Liver (tissue), 9 donors: ENCODE data around the gene FBLN1. TPM values are rescaled to one million over a fixed set of nuclear protein-coding genes. Genes with fewer than 3 reads are reported as not detected.

Source experiments
- DNase-seq: peaks from one replicate; pipeline ENCODE4 v3.0.0-alpha.2; 2017; ENCODE audit warnings: low spot score
- H3K27ac ChIP-seq, 2 donors: one replicate each; pipeline ENCODE4 v1.7.0; 2013; ENCODE audit warnings: inconsistent platforms in 2 of 2, low read length in 2 of 2, control low read depth in 1 of 2, low read depth in 1 of 2, mild to moderate bottlenecking in 1 of 2
- H3K27me3 ChIP-seq, 4 donors: one replicate each; pipeline versions ENCODE4 v1.6.1 to v1.7.0; 2013; ENCODE audit warnings: low read length in 3 of 4, inconsistent platforms in 1 of 4, mild to moderate bottlenecking in 1 of 4, moderate library complexity in 1 of 4; ENCODE audit not compliant: control insufficient read depth in 4 of 4, insufficient read depth in 4 of 4
- H3K36me3 ChIP-seq, 4 donors: one replicate each; pipeline versions ENCODE4 v1.6.1 to v1.7.0; 2013; ENCODE audit warnings: low read length in 3 of 4, mild to moderate bottlenecking in 3 of 4, low read depth in 1 of 4, moderate library complexity in 1 of 4; ENCODE audit not compliant: control insufficient read depth in 4 of 4, insufficient read depth in 3 of 4
- H3K4me1 ChIP-seq, 4 donors: one replicate each; pipeline versions ENCODE4 v1.6.1 to v1.7.0; 2013; ENCODE audit warnings: low read length in 3 of 4, mild to moderate bottlenecking in 3 of 4, moderate library complexity in 1 of 4; ENCODE audit not compliant: control insufficient read depth in 4 of 4, insufficient read depth in 4 of 4
- H3K4me3 ChIP-seq, 3 donors: one replicate each; pipeline versions ENCODE4 v1.6.1 to v1.7.0; 2013; ENCODE audit warnings: low read length in 3 of 3, control low read depth in 1 of 3, low read depth in 1 of 3, mild to moderate bottlenecking in 1 of 3
- H3K9ac ChIP-seq, 2 donors: one replicate each; pipeline ENCODE4 v1.7.0; 2013; ENCODE audit warnings: low read length in 2 of 2, mild to moderate bottlenecking in 2 of 2, moderate library complexity in 2 of 2, control low read depth in 1 of 2, low read depth in 1 of 2
- H3K9me3 ChIP-seq, 4 donors: one replicate each; pipeline versions ENCODE4 v1.6.1 to v1.7.0; 2013; ENCODE audit warnings: low read length in 3 of 4; ENCODE audit not compliant: control insufficient read depth in 4 of 4
- ATF3 ChIP-seq: IDR thresholded peaks from 2 replicates; pipeline ENCODE4 v1.6.1; 2016; ENCODE audit warnings: antibody characterized with exemption
- EGR1 ChIP-seq, 2 donors: IDR thresholded peaks; 2 replicates each; pipeline ENCODE4 v1.6.1; 2016 to 2018; ENCODE audit warnings: antibody characterized with exemption in 2 of 2, low read depth in 2 of 2
- FOXA1 ChIP-seq: IDR thresholded peaks from 2 replicates; pipeline ENCODE4 v1.6.1; 2016; ENCODE audit warnings: antibody characterized with exemption
- FOXA2 ChIP-seq: IDR thresholded peaks from 2 replicates; pipeline ENCODE4 v1.6.1; 2016; ENCODE audit warnings: antibody characterized with exemption
- GABPA ChIP-seq, 2 donors: IDR thresholded peaks in 1 of 2; conservative IDR thresholded peaks in 1 of 2; 2 replicates each; pipeline ENCODE4 v1.6.1; 2016; ENCODE audit warnings: antibody characterized with exemption in 2 of 2, mild to moderate bottlenecking in 1 of 2, moderate library complexity in 1 of 2
- HNF4A ChIP-seq, 2 donors: conservative IDR thresholded peaks; 2 replicates each; pipeline ENCODE4 v1.6.1; 2016; ENCODE audit warnings: antibody characterized with exemption in 2 of 2, mild to moderate bottlenecking in 2 of 2
- HNF4G ChIP-seq: IDR thresholded peaks from 2 replicates; pipeline ENCODE4 v1.6.1; 2016; ENCODE audit warnings: antibody characterized with exemption
- JUND ChIP-seq, 2 donors: IDR thresholded peaks; 2 replicates each; pipeline ENCODE4 v1.6.1; 2016; ENCODE audit warnings: antibody characterized with exemption in 2 of 2
- NR2F2 ChIP-seq: IDR thresholded peaks from 2 replicates; pipeline ENCODE4 v1.6.1; 2016; ENCODE audit warnings: antibody characterized with exemption
- RAD21 ChIP-seq, 2 donors: IDR thresholded peaks; 2 replicates each; pipeline ENCODE4 v1.6.1; 2016; ENCODE audit warnings: antibody characterized with exemption in 2 of 2, mild to moderate bottlenecking in 2 of 2
- REST ChIP-seq: IDR thresholded peaks from 2 replicates; pipeline ENCODE4 v1.6.1; 2016; ENCODE audit warnings: antibody characterized with exemption, mild to moderate bottlenecking
- RXRA ChIP-seq, 2 donors: IDR thresholded peaks; 2 replicates each; pipeline ENCODE4 v1.6.1; 2017 to 2018; ENCODE audit warnings: antibody characterized with exemption in 2 of 2, mild to moderate bottlenecking in 1 of 2
- TAF1 ChIP-seq: conservative IDR thresholded peaks from 2 replicates; pipeline ENCODE4 v1.6.1; 2016; ENCODE audit warnings: antibody characterized with exemption, mild to moderate bottlenecking
- YY1 ChIP-seq: IDR thresholded peaks from 2 replicates; pipeline ENCODE4 v1.6.1; 2016; ENCODE audit warnings: antibody characterized with exemption, mild to moderate bottlenecking
- WGBS: extraction: QIAGEN DNeasy Blood & Tissue Kit; methylation state at CpG from one replicate; pipeline ENCODE4 v1.1.7; 2013; 5-methylcytosine and 5-hydroxymethylcytosine counted together
- polyA plus RNA-seq, 2 donors: library from polyadenylated mRNA; stranded (reverse) in 1 of 2; unstranded in 1 of 2; fragments of 200-250 nt in 1 of 2; fragments of >200 nt in 1 of 2; fragmentation: Nextera tagmentation in 1 of 2; extraction: Ambion mirVana in 1 of 2; gene quantifications; one replicate each; pipeline versions ENCODE4 v1.2.1 to v1.2.3, GENCODE V29; 2013 to 2015
- total RNA-seq, 2 donors: library from RNA; depleted of rRNA; stranded (reverse); fragments of >200 nt; gene quantifications; one replicate each; pipeline ENCODE4 v1.2.3, GENCODE V29; 2014
- TF ChIP-seq, protein P1 (sequence below): IDR thresholded peaks from 2 replicates; pipeline ENCODE4 v1.6.1; 2016; ENCODE audit warnings: antibody characterized with exemption
- TF ChIP-seq, protein P2 (sequence below): fragments of 150-350 bp; IDR thresholded peaks from 2 replicates; pipeline ENCODE4 v1.5.1; 2017; ENCODE audit warnings: improper control_type of control experiment, low read depth, low read length; ENCODE audit not compliant: missing input control
- donor health status: healthy.
- donor health status: healthy.
- donor health status: healthy.
- donor health status: healthy.
- donor health status: healthy.

Gene FBLN1
- total and polyA plus RNA-seq, 4 donors: 2.2 to 9.3 (median 6.3) TPM

DNA sequence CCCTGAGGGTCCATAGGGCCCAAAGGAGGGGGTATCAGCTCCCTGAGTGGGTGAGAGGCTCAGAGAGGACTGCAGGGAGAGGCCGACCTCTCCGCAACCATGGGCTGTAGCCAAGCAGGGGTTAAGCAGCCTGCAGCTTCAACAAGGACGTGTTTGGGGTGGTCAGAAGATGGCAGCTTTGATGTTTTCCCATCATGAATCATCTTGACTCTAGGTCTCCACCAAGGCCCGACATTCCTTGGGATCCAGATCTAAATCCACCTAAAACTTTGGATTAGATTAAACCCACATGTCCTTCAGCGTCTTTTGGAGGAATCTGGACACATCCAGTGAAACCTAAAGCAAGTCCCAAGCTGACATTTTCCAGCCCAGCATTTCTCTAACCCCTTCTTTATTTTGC, 19.8 kb downstream of the FBLN1 start:
- H3K27ac ChIP-seq: no peak overlapping the region
- H3K27me3 ChIP-seq: peaks cover 0 to 2% (median 0%) of the 10 kb centered on the region in 4 donors
- no peak overlapping the region for H3K9ac ChIP-seq
- no peak for DNase-seq
- H3K4me3 ChIP-seq: no peak overlapping the region
- H3K36me3 ChIP-seq: no peaks in the 10 kb centered on the region
- no peaks in the 10 kb centered on the region for H3K9me3 ChIP-seq
- TF ChIP-seq FOXA2 (no peak), HNF4G (no peak), HNF4A (conservative IDR thresholded peaks at IDR 0.05) (no peak), EGR1 (IDR thresholded peaks at IDR 0.05; ENCODE audit: low read depth in 2 of 2) (no peak), RXRA (IDR thresholded peaks at IDR 0.05) (no peak), RAD21 (IDR thresholded peaks at IDR 0.05) (no peak)
- TF ChIP-seq, protein P1, sequence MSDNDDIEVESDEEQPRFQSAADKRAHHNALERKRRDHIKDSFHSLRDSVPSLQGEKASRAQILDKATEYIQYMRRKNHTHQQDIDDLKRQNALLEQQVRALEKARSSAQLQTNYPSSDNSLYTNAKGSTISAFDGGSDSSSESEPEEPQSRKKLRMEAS: no peak
- H3K4me1 ChIP-seq: no peaks in the 10 kb centered on the region
- WGBS: 82% methylated on average over 5 of the region's 5 CpGs

DNA sequence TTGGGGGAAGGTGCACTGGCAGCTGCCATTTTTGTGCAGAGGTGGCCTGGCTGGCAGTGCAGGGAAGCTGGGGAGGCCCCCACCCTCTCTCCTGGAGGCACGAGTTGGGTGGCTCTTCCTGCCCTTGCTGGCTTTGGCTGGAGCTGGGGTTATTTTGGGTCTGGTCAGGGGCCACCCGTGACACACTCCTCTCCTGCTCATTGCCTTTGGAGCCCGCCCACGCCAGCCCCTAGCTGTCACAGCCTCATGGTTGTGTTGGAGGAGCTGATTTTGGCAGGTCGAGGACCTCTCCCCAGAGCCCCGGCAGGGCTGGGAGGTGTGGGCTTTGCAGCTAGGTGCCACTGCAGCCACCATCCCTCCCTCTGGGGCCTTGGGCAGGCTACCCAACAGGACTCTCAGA, 21.5 kb downstream of the FBLN1 start:
- no peaks in the 10 kb centered on the region for H3K9me3 ChIP-seq
- no peak overlapping the region for H3K27ac ChIP-seq
- H3K4me1 ChIP-seq: no peaks in the 10 kb centered on the region
- DNase-seq: no peak
- 84% methylated on average over 6 of the region's 6 CpGs for WGBS
- no peak overlapping the region for H3K9ac ChIP-seq
- H3K4me3 ChIP-seq: no peak overlapping the region
- TF ChIP-seq YY1: no peak
- no peak for TF ChIP-seq FOXA2
- TF ChIP-seq HNF4A (conservative IDR thresholded peaks at IDR 0.05): no peak
- no peak for TF ChIP-seq REST
- TF ChIP-seq FOXA1: no peak
- TF ChIP-seq RXRA (IDR thresholded peaks at IDR 0.05): no peak
- no peak for TF ChIP-seq TAF1
- no peak for TF ChIP-seq EGR1 (IDR thresholded peaks at IDR 0.05; ENCODE audit: low read depth in 2 of 2)
- TF ChIP-seq, protein P2, sequence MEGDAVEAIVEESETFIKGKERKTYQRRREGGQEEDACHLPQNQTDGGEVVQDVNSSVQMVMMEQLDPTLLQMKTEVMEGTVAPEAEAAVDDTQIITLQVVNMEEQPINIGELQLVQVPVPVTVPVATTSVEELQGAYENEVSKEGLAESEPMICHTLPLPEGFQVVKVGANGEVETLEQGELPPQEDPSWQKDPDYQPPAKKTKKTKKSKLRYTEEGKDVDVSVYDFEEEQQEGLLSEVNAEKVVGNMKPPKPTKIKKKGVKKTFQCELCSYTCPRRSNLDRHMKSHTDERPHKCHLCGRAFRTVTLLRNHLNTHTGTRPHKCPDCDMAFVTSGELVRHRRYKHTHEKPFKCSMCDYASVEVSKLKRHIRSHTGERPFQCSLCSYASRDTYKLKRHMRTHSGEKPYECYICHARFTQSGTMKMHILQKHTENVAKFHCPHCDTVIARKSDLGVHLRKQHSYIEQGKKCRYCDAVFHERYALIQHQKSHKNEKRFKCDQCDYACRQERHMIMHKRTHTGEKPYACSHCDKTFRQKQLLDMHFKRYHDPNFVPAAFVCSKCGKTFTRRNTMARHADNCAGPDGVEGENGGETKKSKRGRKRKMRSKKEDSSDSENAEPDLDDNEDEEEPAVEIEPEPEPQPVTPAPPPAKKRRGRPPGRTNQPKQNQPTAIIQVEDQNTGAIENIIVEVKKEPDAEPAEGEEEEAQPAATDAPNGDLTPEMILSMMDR: no peak
- TF ChIP-seq RAD21 (IDR thresholded peaks at IDR 0.05): no peak
- TF ChIP-seq JUND (IDR thresholded peaks at IDR 0.05): no peak
- H3K36me3 ChIP-seq: no peaks in the 10 kb centered on the region
- peaks cover 0 to 2% (median 0%) of the 10 kb centered on the region in 4 donors for H3K27me3 ChIP-seq

DNA sequence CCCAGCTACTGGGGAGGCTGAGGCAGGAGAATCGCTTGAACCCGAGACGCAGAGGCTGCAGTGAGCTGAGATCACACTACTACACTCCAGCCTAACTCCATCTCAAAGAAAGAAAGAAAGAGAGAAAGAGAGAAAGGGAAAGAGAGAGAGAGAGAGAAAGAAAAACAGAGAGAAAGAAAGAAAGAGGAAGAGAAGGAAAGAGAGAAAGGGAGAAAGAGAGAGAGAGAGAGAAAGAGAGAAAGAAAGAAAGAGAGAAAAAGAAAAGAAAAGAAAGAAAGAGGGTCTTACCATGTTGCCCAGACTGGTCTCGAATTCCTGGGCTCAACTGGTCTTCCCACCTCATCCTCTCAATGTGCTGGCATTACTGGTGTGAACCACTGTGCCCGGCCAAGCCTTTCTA, 22.3 kb downstream of the FBLN1 start:
- Histone ChIP-seq H3K36me3 (no peaks in the 10 kb centered on the region), H3K27ac (no peak overlapping the region), H3K4me3 (no peak overlapping the region), H3K27me3 (peaks cover 0 to 2% (median 0%) of the 10 kb centered on the region in 4 donors), H3K9ac (no peak overlapping the region), H3K4me1 (no peaks in the 10 kb centered on the region), H3K9me3 (no peaks in the 10 kb centered on the region)
- 88% methylated on average over 5 of the region's 5 CpGs for WGBS
- no peak for DNase-seq
- TF ChIP-seq GABPA (IDR thresholded peaks at IDR 0.05 in 1 of 2, conservative IDR thresholded peaks at IDR 0.05 in 1 of 2) (no peak), REST (no peak), JUND (IDR thresholded peaks at IDR 0.05) (no peak), ATF3 (no peak), NR2F2 (no peak), HNF4G (no peak), EGR1 (IDR thresholded peaks at IDR 0.05; ENCODE audit: low read depth in 2 of 2) (no peak)
- TF ChIP-seq, protein P2: no peak
